A549 treated with CORT108297 at 1 μM for 4 hours (cell line): ENCODE measurements around the gene HMX3. TPM values are rescaled to one million over a fixed set of nuclear protein-coding genes. Genes with fewer than 3 reads are reported as not detected.

Source experiments
- total RNA-seq: library from RNA; stranded (reverse); fragments of 200-300 nt; extraction: Qiagen RNA extraction; gene quantifications from 5 replicates; pipeline ENCODE4 v1.2.3, GENCODE V29; 2022

HMX3 gene
- total RNA-seq: 0.09 TPM in 1 of 5 replicates, not detected in the others

GRCh38 chr10:123135415-123136141, at the start of gene HMX3:
Gene HMX3, plus strand, starts transcription at chr10:123135970. Its CDS starts 81 bp downstream, at chr10:123136051.

GRCh38 chr10:123147635-123148413, 12.1 kb downstream of the HMX3 start, which contains the start of gene HMX2:
Gene HMX2, plus strand, starts transcription at chr10:123148136. Its CDS starts 243 bp downstream, at chr10:123148379.

GRCh38 chr10:123154092-123154710, 18.4 kb downstream of the HMX3 start, which contains the start of gene BUB3:
Gene BUB3, plus strand, starts transcription at chr10:123154402. Its CDS starts 516 bp downstream, at chr10:123154918.

Other genes with a start within 250 kb of the HMX3 start
- not detected in 5 replicates for gene FAM24A, start 225.4 kb upstream of the HMX3 start, total RNA-seq
- gene C10orf88, start 181.7 kb upstream of the HMX3 start, total RNA-seq: 7.2 to 9.5 TPM (median 9.2 TPM) in 5 replicates
- 3.5 to 5.4 TPM (median 4.7 TPM) in 5 replicates for gene PSTK, start 155.6 kb upstream of the HMX3 start, total RNA-seq
- 5.7 to 7.9 TPM (median 6.4 TPM) in 5 replicates for gene IKZF5, start 127.2 kb upstream of the HMX3 start, total RNA-seq
- gene ACADSB, start 127.0 kb upstream of the HMX3 start, total RNA-seq: 6.0 to 8.6 TPM (median 7.8 TPM) in 5 replicates
- gene HMX2, start 12.2 kb downstream of the HMX3 start, total RNA-seq: 0.08 to 0.14 TPM (median 0.11 TPM) in 4 of 5 replicates, not detected in the other
- 169 to 206 TPM (median 178 TPM) in 5 replicates for gene BUB3, start 18.4 kb downstream of the HMX3 start, total RNA-seq